Measurements from ENCODE around the gene CAMK1.

CAMK1 gene

GRCh38 chr3:9716801-9717555 lies 52.8 kb downstream of the CAMK1 start:
- no peak for DNase-seq (ENCODE audit: low read depth, low spot score)
- no peak overlapping the region for H3K27ac ChIP-seq

GRCh38 chr3:9715764-9716437 lies 53.8 kb downstream of the CAMK1 start:
- peak; percentile 52 for DNase-seq (ENCODE audit: low read depth, low spot score)

GRCh38 chr3:9715136-9715535 lies 54.6 kb downstream of the CAMK1 start:
- DNase-seq (ENCODE audit: low read depth, low spot score): no peak
- H3K27ac ChIP-seq: no peak overlapping the region

More at GRCh38 chr3:9715764-9716437, 53.8 kb downstream of the CAMK1 start:
- H3K27ac ChIP-seq: no peak overlapping the region

- H3K27ac ChIP-seq: no peak overlapping the region
- no peak for DNase-seq (ENCODE audit: low read depth, low spot score)
These were observed 56.6 kb downstream of the CAMK1 start for GRCh38 chr3:9713142-9713541.

- DNase-seq (ENCODE audit: low read depth, low spot score): no peak
These were observed 57.3 kb downstream of the CAMK1 start for GRCh38 chr3:9712415-9712814.

GRCh38 chr3:9710174-9710739 lies 59.5 kb downstream of the CAMK1 start:
- no peak for DNase-seq (ENCODE audit: low read depth, low spot score)
- H3K27ac ChIP-seq: no peak overlapping the region

More at GRCh38 chr3:9712415-9712814, 57.3 kb downstream of the CAMK1 start:
- no peak overlapping the region for H3K27ac ChIP-seq
